MG63 (cell line): Measurements from ENCODE around the gene TMEM132C. TPM values are rescaled to one million over a fixed set of nuclear protein-coding genes. Genes with fewer than 3 reads are reported as not detected.

Source experiments
- DNase-seq: peaks from one replicate; pipeline ENCODE4 v3.0.0-alpha.2; 2020
- H3K27me3 ChIP-seq: fragments of 250-450 bp; sonication (Bioruptor Pico); 2 replicates; pipeline ENCODE4 v1.5.1; 2020; ENCODE audit warnings: mild to moderate bottlenecking, moderate library complexity
- H3K36me3 ChIP-seq: fragments of 250-450 bp; sonication (Bioruptor Pico); 2 replicates; pipeline ENCODE4 v1.5.1; 2020; ENCODE audit warnings: mild to moderate bottlenecking, moderate library complexity
- H3K4me3 ChIP-seq: fragments of 250-450 bp; sonication (Bioruptor Pico); 2 replicates; pipeline ENCODE4 v1.5.1; 2020; ENCODE audit warnings: mild to moderate bottlenecking, moderate library complexity
- H3K9me3 ChIP-seq: fragments of 250-450 bp; sonication (Bioruptor Pico); 2 replicates; pipeline ENCODE4 v1.5.1; 2020; ENCODE audit warnings: mild to moderate bottlenecking, moderate library complexity
- total RNA-seq: library from RNA; depleted of rRNA; stranded (reverse); fragments of >200 nt; shearing (Covaris generic); gene quantifications from 2 replicates; pipeline ENCODE4 v1.2.3, GENCODE V29; 2014; ENCODE audit warnings: low replicate concordance

Gene TMEM132C
- total RNA-seq, 1 experiment from 2014 or later = not detected

DNA sequence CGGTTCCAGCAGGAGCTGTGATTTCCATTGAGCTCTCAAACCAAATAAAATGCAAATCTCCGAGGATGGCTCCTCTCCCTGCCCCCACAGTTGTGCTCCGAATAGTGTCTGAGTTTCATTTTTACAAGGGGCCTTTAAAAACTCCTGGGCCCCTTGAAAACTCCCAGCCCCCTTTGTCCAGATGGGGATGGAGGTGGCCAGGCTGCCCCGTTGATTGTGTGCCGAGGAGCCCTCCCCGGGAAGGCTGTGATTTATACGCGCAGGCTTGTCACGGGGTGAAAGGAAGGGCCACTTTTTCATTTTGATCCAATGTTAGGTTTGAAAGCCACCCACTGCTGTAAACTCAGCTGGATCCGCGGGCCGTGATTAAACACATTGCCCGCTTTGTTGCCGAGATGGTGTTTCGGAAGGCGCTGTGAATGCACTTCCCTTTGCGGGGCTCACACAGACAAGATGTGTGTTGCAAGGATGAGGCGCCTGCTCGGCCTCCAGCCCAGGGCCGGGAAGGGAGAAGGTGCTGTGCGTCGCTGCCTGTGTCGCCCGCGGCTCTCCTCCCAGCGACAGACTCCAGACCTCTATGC lies 98.8 kb downstream of the TMEM132C start:
- DNase-seq = peak; percentile 5
- peaks cover 2% of the 10 kb centered on the region; the same call in 1 of the 2 replicates for H3K27me3 ChIP-seq
- no peak overlapping the region for H3K4me3 ChIP-seq
- H3K9me3 ChIP-seq = no peaks in the 10 kb centered on the region
- H3K36me3 ChIP-seq = no peaks in the 10 kb centered on the region

DNA sequence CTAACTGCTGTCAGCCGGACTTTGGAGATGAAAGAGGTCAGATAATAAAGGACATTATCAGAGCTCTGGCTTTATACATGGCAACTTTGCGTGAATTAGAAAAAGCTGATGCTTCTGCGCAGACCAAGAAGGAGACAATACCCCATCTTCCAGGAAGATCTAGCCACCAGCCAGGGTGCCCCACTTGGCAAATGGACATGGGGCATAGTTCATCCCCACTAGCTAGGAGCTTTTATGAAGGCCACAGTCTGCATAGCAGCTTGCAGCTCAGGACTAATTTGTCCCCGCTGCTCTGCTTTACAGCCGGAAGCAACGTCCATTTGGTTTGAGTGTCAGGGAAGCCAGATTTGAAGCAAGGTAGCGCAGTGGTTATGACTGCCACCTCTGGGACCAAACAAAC lies 101.0 kb downstream of the TMEM132C start:
- Histone ChIP-seq H3K4me3 (no peak overlapping the region), H3K9me3 (no peaks in the 10 kb centered on the region), H3K27me3 (peaks cover 2% of the 10 kb centered on the region; the same call in 1 of the 2 replicates), H3K36me3 (no peaks in the 10 kb centered on the region)
- DNase-seq = no peak

DNA sequence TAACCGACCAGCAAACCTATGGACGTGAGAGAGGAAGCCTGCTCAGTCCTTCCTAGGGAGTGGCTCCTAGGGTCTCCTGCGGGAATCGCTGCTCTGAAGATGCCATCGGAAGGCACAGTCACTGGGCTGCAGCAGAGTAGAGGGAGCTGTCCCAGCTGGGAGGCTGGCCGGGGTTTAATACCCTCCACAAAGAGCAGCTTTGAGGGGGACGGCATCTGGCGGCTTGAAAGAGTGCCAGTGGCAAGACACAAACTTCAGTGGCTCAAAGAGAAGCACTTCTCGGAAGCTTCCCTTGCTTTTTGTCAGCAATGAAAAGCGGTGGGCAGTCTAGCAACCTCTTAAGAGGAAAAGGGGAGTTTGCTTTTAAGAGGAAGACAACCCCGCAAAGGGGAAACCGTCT lies 114.6 kb downstream of the TMEM132C start:
- Histone ChIP-seq H3K27me3 (no peaks in the 10 kb centered on the region), H3K4me3 (no peak overlapping the region), H3K9me3 (no peaks in the 10 kb centered on the region), H3K36me3 (no peaks in the 10 kb centered on the region)
- no peak for DNase-seq

DNA sequence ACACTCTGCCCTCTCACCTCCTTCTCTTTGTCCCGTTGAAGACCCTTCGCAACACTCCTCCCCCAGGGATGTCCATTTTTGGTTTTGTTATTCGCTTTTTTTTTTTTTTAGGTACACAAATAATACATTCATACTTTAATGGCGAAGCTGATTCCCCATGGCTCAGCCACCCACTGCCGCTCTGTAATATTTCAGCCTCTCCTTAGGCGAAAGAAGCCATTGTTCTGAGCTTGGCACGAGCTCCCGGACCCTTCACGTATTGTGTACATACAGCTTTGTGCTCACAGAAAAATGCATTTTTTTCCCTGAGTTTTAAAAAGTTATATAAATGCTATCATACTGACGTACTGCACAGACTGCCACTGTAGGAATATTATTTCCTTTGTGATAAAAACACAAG lies 115.0 kb downstream of the TMEM132C start:
- no peaks in the 10 kb centered on the region for H3K9me3 ChIP-seq
- no peak for DNase-seq
- H3K36me3 ChIP-seq = no peaks in the 10 kb centered on the region

DNA sequence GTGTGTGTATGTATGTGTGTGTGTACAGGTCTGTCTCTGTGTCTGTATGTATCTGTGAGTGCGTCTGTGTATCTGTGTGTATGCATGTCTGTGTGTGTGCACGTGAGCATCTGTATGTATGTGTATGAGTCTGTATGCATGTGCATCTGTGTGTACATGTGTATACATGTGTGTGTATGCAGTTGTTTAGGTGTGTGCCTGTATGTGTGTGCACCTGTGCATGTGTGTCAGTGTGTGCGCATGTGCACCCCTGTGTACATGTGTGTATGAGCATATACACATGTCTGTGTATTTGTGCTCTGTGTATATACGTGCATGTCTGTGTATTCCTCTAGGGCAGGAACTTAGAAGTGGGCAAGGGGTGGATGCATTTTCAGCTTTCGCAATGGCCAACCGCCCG lies 116.0 kb downstream of the TMEM132C start:
- H3K27me3 ChIP-seq = no peaks in the 10 kb centered on the region
- DNase-seq = no peak
- no peaks in the 10 kb centered on the region for H3K9me3 ChIP-seq
- no peak overlapping the region for H3K4me3 ChIP-seq
- no peaks in the 10 kb centered on the region for H3K36me3 ChIP-seq

More for the DNA sequence above, 115.0 kb downstream of the TMEM132C start:
- no peak overlapping the region for H3K4me3 ChIP-seq
- H3K27me3 ChIP-seq = no peaks in the 10 kb centered on the region

DNA sequence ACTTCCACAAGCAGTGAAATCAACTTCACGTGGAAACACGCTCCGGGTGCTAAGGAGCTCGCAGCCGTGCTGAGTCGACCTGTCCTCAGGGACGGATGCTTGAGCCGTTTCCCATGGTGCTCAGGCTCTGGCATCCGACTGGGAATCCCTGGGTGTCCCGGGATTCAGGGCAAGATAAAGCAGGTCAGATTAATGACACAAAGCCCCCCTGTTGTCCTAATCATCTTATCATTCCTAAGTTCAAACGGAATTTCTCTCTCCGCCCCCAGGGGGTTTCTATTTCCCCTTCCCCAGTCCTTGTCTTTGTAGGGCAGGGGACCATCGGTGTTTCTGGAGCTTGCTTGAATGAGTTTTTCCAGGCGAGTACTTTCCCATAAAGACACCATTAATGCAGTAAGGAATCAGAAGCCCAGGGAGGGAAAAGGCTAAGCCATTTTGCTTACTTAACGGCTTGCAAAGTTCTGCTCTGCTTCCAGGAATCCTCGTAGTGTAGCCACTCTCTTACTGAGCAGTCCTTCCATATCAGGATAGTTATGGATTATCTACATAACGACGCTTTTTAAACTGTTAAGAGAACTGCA lies 116.5 kb downstream of the TMEM132C start:
- DNase-seq = no peak
- H3K9me3 ChIP-seq = no peaks in the 10 kb centered on the region
- H3K4me3 ChIP-seq = no peak overlapping the region
- no peaks in the 10 kb centered on the region for H3K36me3 ChIP-seq
- H3K27me3 ChIP-seq = no peaks in the 10 kb centered on the region

DNA sequence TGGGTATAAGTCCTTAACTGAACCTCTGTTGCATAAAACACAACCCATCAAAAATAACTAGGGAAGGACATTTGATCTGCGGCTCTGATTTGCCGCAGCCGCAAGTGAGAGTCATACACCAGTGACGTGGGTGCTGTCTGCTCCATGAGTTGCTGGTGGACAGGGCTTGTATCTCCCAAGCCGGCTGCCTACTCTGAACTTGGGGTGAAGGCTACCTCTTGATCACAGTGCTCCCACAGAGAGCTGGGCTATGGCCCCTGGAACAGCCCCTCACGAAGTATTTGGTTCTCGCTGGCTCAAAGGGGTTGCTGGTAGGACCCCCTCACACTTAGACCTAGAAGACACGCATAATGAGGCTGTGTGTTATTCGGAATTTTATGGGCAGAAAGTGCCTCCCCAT lies 118.8 kb downstream of the TMEM132C start:
- no peaks in the 10 kb centered on the region for H3K27me3 ChIP-seq
- H3K36me3 ChIP-seq = no peaks in the 10 kb centered on the region
- no peak overlapping the region for H3K4me3 ChIP-seq
- H3K9me3 ChIP-seq = no peaks in the 10 kb centered on the region
- DNase-seq = no peak

DNA sequence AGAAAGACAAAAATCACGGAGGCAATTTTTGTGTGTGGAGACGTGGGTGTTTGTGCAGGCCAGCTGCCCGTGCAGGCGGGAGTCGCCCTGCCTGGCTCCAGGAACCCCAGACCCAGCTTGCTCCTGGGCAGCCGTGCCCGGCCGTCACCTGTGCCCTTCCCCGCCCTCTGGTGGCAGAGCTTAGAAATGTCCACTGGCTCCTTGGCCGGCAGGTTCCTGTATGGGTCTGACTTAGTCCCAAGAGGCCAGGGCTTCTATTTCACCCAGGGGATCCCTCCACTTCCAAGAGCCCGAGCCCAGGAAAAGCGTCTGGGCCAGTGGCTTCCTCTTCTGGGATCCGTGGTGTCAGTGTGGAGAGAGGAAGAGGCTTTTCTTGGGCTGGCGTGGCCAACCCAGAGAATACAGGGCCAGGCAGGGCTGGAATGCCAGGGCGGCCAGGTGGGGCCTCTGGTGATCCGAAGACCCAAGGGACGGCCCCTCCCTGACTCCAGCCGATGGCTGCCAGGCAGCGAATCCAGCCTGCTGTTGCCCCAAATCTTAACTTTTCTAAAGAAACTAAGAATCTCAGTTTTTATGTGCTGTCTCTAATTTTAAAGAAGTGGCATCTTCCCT lies 120.9 kb downstream of the TMEM132C start:
- Histone ChIP-seq H3K4me3 (no peak overlapping the region), H3K27me3 (no peaks in the 10 kb centered on the region), H3K36me3 (no peaks in the 10 kb centered on the region), H3K9me3 (no peaks in the 10 kb centered on the region)
- peak; percentile 37 for DNase-seq

DNA sequence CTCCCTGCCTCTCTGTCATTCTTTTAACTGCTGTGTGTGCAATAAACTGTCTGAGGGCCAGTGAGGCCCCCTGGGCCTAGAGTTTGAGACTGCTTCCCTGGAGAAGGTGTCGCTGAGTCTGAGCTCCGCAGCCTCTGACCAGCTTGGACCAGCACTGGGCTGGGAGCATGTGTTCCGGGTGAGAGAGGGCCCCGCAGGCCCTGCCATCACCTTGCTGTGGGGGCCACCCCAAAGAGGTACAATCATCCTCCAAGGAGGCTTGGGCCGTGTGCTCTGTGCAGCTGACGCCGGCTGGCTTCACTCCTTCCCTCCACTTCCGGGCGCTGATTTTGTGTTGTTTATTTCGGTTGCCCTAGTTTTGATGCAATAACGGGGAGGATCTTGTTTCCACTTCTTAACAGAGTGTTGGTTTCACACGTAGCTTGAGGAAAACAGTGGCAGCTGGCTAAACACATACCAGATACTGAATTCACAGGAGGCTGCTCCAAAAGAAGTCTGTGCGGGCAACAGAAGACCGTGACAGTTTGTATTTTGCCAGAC lies 121.6 kb downstream of the TMEM132C start:
- no peak for DNase-seq
- Histone ChIP-seq H3K27me3 (no peaks in the 10 kb centered on the region), H3K9me3 (no peaks in the 10 kb centered on the region), H3K4me3 (no peak overlapping the region), H3K36me3 (no peaks in the 10 kb centered on the region)

DNA sequence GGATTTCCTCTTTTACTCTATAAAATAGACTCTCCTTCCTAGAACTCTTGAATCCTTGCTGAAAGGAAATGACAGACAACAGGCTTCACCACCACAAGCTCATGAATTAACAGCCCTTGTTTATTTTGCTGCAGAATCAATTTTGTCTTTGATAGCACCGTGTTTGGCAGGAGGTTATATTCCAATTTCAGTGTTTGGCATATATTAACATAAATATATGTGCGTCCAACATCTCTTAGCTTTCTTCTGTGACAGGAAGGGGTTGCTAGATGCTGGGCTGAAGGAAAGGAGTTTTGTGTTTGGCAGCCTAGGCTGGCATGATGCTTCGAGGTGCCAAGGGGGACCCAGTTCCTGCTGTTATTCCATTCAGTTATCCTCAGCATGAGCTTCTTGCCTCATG lies 126.4 kb downstream of the TMEM132C start:
- Histone ChIP-seq H3K9me3 (no peaks in the 10 kb centered on the region), H3K36me3 (no peaks in the 10 kb centered on the region), H3K27me3 (no peaks in the 10 kb centered on the region), H3K4me3 (no peak overlapping the region)
- no peak for DNase-seq

DNA sequence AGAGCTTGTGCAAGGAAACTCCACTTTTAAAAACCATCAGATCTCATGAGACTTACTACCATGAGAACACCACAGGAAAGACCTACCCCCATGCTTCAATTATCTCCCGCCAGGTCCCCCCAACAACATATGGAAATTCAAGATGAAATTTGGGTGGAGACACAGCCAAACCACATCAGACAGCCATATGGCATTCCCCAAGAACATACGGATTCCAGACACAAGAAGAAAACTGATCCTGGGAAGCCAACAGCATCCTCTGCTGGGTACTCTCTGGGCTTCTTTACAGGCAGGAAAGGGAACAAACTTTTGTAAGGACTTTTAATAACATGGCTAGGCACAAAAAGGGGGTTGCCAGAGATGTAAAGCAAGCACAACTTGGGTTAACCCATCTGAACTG lies 127.2 kb downstream of the TMEM132C start:
- H3K36me3 ChIP-seq = no peaks in the 10 kb centered on the region
- H3K9me3 ChIP-seq = no peaks in the 10 kb centered on the region
- DNase-seq = no peak

DNA sequence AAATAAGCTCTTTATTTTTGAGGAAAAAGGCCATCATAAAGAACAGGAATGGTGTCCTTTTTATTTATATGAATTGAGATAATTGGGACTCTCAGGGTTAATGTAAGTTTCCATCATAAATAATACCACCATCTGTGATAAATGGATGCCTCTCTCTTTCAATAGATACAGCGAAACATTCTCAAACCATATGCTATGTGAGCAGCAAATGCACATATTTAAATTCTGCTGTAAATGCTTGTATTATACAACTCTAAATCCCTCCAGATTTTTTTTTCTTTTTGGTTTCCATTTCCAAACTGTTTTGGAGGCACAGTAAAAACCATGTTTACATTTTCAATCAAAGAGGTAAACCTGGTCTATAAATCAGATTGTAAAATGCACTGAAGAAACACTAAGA lies 132.3 kb downstream of the TMEM132C start:
- Histone ChIP-seq H3K27me3 (no peaks in the 10 kb centered on the region), H3K36me3 (no peaks in the 10 kb centered on the region), H3K4me3 (no peak overlapping the region), H3K9me3 (no peaks in the 10 kb centered on the region)
- no peak for DNase-seq

More for the DNA sequence above, 127.2 kb downstream of the TMEM132C start:
- Histone ChIP-seq H3K4me3 (no peak overlapping the region), H3K27me3 (no peaks in the 10 kb centered on the region)

DNA sequence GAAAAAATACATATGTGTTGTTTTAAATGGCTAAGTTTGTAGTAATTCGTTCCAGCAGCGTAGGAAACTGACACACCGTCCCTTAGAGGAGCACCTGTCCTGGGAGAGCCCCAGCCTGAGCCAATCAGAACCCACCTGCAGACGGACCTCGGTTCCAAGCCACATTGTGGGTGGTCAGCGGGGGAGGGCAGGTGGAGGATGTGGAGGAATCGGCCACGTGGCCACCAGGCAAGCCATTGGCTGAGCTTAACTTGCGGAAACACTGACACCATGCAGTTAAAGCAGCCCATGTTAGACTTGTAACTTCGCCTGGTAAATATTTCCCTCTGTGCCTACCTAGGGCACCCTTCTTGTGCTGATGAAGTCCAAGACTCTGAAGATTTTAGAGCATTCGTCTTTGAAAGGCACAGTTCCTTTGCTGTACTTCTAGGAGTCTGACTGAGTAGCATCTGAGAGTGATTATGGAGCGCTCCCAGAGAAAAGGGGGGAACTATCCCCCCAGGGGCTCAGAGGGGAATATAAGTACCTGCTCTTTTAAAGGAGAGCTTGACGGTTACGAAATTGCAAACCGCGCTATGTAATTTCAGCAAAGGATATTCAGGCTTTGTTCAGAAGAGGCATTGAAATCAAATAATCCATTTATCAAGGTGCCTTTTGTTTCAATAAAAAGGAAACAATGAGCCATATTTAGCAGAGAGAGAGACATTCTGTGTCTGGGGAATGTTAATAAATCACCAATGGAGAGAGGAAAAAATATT lies 135.7 kb downstream of the TMEM132C start:
- Histone ChIP-seq H3K4me3 (no peak overlapping the region), H3K36me3 (no peaks in the 10 kb centered on the region), H3K27me3 (no peaks in the 10 kb centered on the region), H3K9me3 (no peaks in the 10 kb centered on the region)
- no peak for DNase-seq

DNA sequence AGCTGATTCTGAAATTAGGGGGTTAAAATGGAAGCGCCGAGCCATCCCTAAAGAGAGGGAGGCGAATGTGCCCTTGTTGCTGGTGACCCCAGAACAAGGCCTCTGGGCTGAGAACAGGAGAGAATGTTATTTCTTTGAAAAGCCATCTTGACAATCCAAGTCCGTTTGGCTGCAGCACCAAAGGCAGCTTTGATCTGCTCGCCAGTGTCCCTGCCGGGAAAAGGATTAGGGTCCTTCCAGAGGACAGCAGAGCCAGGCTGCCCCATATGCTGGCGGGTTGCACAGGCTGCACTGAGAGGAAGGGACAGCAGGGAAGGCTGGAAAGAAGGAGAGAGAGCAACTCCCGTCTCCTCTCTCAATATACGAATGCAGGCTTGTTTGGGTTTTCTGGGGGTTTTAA lies 141.7 kb downstream of the TMEM132C start:
- H3K9me3 ChIP-seq = no peaks in the 10 kb centered on the region
- no peaks in the 10 kb centered on the region for H3K27me3 ChIP-seq
- H3K4me3 ChIP-seq = no peak overlapping the region
- DNase-seq = no peak
- H3K36me3 ChIP-seq = no peaks in the 10 kb centered on the region

DNA sequence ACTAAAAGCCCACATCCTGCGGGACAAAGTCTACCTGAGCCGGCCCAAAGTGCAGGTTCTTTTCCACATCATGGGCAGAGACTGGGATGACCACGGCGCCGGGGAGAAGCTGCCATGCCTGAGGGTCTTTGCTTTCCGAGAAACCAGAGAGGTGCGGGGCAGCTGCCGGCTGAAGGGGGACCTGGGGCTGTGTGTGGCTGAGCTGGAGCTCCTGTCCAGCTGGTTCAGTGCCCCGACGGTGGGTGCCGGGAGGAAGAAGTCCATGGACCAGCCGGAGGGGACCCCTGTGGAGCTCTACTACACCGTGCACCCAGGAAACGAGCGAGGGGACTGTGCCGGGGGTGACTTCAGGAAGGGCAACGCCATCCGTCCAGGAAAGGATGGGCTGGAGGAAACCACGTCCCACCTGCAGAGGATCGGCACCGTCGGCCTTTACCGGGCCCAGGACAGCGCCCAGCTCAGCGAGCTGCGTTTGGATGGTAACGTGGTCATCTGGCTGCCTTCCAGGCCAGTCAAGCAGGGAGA lies 148.1 kb downstream of the TMEM132C start:
- Histone ChIP-seq H3K4me3 (no peak overlapping the region), H3K9me3 (no peaks in the 10 kb centered on the region), H3K36me3 (no peaks in the 10 kb centered on the region), H3K27me3 (no peaks in the 10 kb centered on the region)
- no peak for DNase-seq

DNA sequence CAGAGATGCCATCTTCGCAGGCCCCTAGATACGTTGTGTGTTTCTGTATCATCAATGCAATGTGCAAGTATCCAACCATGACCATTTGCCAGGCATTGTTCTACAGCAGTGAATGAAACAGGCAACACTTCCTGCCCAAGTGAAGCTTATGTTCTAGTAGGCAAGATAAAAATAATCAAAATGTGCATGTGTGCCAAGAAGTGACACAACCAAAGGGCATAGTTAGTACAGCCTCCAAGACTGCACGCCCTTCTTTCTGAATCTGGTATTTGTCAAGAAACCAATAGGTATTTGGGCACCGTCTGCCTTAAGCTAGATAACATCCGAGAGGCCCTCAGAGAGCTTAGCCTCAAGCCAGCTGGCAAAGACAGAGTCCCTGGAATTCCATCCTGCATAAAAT lies 152.0 kb downstream of the TMEM132C start:
- Histone ChIP-seq H3K27me3 (no peaks in the 10 kb centered on the region), H3K9me3 (no peaks in the 10 kb centered on the region), H3K36me3 (no peaks in the 10 kb centered on the region), H3K4me3 (no peak overlapping the region)
- no peak for DNase-seq

DNA sequence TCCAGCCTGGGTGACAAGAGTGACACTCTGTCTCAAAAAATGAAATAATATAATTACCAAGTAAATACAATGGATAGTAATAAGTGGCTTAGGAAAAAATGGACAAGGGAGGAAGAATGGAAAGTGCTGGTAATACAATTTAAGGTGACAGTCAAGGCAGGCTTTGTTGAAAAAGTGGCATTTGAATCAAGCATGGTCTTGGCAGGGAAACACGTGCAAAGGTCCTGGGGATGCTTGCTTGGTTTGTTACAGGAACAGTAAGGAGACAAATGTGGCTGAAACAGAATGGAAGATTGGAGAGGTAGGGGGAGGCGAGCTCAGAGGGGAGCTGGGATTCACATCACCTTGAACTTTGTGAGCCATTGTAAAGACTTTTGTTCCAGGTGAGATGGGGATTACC lies 153.2 kb downstream of the TMEM132C start:
- H3K4me3 ChIP-seq = no peak overlapping the region
- DNase-seq = no peak
- H3K27me3 ChIP-seq = no peaks in the 10 kb centered on the region
- H3K9me3 ChIP-seq = no peaks in the 10 kb centered on the region
- no peaks in the 10 kb centered on the region for H3K36me3 ChIP-seq
